Vagina (tissue), 2 donors: ENCODE data around the gene PIAS4.

Experiments
- CTCF ChIP-seq, 3 experiments: fragments of 450-650 bp in 2 of 3; fragments of 200-600 bp in 1 of 3; sonication (generic) in 1 of 3; IDR thresholded peaks; one replicate each; pipeline ENCODE4 v1.5.1; 2017 to 2019; ENCODE audit warnings: antibody characterized with exemption in 3 of 3, mild to moderate bottlenecking in 2 of 3, moderate library complexity in 2 of 3
- POLR2A ChIP-seq, 2 donors: fragments of 450-650 bp; IDR thresholded peaks; one replicate each; pipeline ENCODE4 v1.6.1; 2017; ENCODE audit warnings: antibody characterized with exemption in 2 of 2, mild to moderate bottlenecking in 2 of 2, moderate library complexity in 2 of 2
- POLR2AphosphoS5 ChIP-seq, 2 donors: sonication (generic); formaldehyde crosslinking; IDR thresholded peaks; one replicate each; pipeline ENCODE4 v1.9.0; 2017; ENCODE audit warnings: antibody characterized with exemption in 2 of 2, mild to moderate bottlenecking in 2 of 2, low read depth in 1 of 2; ENCODE audit not compliant: insufficient read depth in 1 of 2

- TF ChIP-seq CTCF (IDR thresholded peaks at IDR 0.05) (no peak), POLR2AphosphoS5 (IDR thresholded peaks at IDR 0.05; ENCODE audit: insufficient read depth in 1 of 2, low read depth in 1 of 2) (no peak), POLR2A (IDR thresholded peaks at IDR 0.05) (no peak)
Observed at GRCh38 chr19:4075373-4075772, 67.8 kb downstream of the PIAS4 start.
